BE2C (cell line): ENCODE measurements around the gene PTH1R.

Experiments
- DNase-seq: peaks from one replicate; pipeline ENCODE4 v3.0.0-alpha.2; 2020
- H3K27me3 ChIP-seq: fragments of 250-450 bp; sonication (Bioruptor Pico); 2 replicates; pipeline ENCODE4 v1.5.1; 2020; ENCODE audit warnings: mild to moderate bottlenecking
- H3K36me3 ChIP-seq: fragments of 250-450 bp; sonication (Bioruptor Pico); 2 replicates; pipeline ENCODE4 v1.5.1; 2020; ENCODE audit warnings: mild to moderate bottlenecking
- H3K4me1 ChIP-seq: fragments of 250-450 bp; sonication (Bioruptor Pico); 2 replicates; pipeline ENCODE4 v1.5.1; 2020
- H3K4me3 ChIP-seq: 2 replicates; pipeline ENCODE4 v1.5.1; 2011; ENCODE audit warnings: low read depth, low read length
- H3K9me3 ChIP-seq: fragments of 250-450 bp; sonication (Bioruptor Pico); 2 replicates; pipeline ENCODE4 v1.5.1; 2020
- TF ChIP-seq, protein P1 (sequence below): IDR thresholded peaks from 2 replicates; pipeline ENCODE4 v1.5.1; 2012; ENCODE audit warnings: mild to moderate bottlenecking, low read depth, low read length

Gene PTH1R

DNA sequence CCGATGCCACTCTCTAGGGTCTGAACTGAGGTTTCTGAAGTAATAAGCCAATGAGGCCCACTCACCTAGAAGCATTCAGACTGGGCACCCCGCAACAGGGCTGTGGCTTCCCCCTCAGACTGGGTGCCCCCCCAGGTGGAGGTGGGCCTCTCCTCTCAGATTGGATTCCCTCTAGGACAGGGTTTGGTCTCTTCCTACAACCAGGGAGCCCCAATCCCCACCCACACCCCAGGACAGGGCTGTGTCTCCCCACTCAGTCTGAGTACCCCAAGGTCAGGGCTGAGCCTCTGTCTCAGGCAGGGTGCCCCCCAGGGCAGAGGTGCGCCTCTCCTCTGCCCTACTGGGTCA is 27.7 kb downstream of the PTH1R start:
- no peaks in the 10 kb centered on the region for H3K27me3 ChIP-seq
- no peak overlapping the region for H3K4me3 ChIP-seq
- no peaks in the 10 kb centered on the region for H3K36me3 ChIP-seq
- TF ChIP-seq, protein P1, sequence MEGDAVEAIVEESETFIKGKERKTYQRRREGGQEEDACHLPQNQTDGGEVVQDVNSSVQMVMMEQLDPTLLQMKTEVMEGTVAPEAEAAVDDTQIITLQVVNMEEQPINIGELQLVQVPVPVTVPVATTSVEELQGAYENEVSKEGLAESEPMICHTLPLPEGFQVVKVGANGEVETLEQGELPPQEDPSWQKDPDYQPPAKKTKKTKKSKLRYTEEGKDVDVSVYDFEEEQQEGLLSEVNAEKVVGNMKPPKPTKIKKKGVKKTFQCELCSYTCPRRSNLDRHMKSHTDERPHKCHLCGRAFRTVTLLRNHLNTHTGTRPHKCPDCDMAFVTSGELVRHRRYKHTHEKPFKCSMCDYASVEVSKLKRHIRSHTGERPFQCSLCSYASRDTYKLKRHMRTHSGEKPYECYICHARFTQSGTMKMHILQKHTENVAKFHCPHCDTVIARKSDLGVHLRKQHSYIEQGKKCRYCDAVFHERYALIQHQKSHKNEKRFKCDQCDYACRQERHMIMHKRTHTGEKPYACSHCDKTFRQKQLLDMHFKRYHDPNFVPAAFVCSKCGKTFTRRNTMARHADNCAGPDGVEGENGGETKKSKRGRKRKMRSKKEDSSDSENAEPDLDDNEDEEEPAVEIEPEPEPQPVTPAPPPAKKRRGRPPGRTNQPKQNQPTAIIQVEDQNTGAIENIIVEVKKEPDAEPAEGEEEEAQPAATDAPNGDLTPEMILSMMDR, result no peak
- 0 out of 2 replicates have a peak, but pooled peaks cover 3% of the 10 kb centered on the region for H3K4me1 ChIP-seq
- DNase-seq, result no peak
- H3K9me3 ChIP-seq, result no peaks in the 10 kb centered on the region

- Histone ChIP-seq H3K36me3 (no peaks in the 10 kb centered on the region), H3K4me1 (0 out of 2 replicates have a peak, but pooled peaks cover 3% of the 10 kb centered on the region), H3K27me3 (no peaks in the 10 kb centered on the region), H3K9me3 (no peaks in the 10 kb centered on the region), H3K4me3 (no peak overlapping the region)
- no peak for DNase-seq
- TF ChIP-seq, protein P1, result no peak
Observed at GRCh38 chr3:46905661-46906451, 28.3 kb downstream of the PTH1R start.

DNA sequence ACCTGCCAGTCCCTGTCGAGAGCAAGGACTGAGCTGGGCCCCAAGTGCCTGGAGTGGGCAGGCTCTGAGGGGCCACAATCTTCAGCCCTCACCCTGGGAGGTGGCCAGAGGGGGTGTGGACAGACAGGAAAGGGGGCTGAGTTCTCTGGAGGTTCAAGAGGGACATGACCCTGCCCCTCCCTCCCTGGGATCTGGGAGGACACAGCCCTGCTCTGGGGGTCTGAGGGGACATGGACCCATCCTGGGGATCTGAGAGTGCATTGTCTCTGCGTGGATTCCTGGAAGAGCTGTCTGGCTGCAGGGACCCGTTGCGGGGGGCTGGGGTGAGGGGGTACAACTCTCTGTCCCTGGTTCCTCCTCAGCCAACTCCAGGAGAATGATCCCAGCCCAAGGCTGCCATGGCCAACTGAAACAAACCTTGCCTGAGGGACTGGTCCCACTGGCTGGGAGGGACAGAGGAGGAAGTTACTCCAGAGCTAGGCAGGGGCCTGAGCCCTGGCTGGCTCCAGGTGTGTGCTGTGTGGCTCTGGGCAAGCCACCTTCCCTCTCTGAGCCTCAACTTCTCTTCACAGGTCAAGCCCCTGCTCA is 29.0 kb downstream of the PTH1R start:
- no peak overlapping the region for H3K4me3 ChIP-seq
- TF ChIP-seq, protein P1, result no peak
- DNase-seq, result no peak
- no peaks in the 10 kb centered on the region for H3K36me3 ChIP-seq
- no peaks in the 10 kb centered on the region for H3K9me3 ChIP-seq
- no peaks in the 10 kb centered on the region for H3K27me3 ChIP-seq
- 0 out of 2 replicates have a peak, but pooled peaks cover 3% of the 10 kb centered on the region for H3K4me1 ChIP-seq

- no peaks in the 10 kb centered on the region for H3K36me3 ChIP-seq
- no peaks in the 10 kb centered on the region for H3K9me3 ChIP-seq
- H3K27me3 ChIP-seq, result no peaks in the 10 kb centered on the region
- 0 out of 2 replicates have a peak, but pooled peaks cover 3% of the 10 kb centered on the region for H3K4me1 ChIP-seq
- no peak for DNase-seq
- TF ChIP-seq, protein P1, result no peak
- no peak overlapping the region for H3K4me3 ChIP-seq
Observed at GRCh38 chr3:46907271-46907670, 29.8 kb downstream of the PTH1R start.

DNA sequence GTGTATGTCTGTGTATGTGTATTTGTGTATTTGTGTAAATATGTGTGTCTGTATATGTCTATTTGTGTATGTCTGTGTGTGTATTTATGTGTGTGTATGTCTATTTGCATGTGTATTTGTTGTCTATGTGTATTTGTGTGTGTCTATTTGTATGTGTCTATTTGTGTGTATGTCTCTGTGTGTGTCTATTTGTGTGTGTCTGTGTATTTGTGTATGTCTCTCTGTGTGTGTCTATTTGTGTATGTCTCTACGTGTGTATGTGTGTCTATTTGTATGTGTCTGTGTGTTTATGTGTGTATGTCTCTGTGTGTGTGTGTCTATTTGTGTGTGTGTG is 30.4 kb downstream of the PTH1R start:
- TF ChIP-seq, protein P1, result no peak

More for the DNA sequence above, 30.4 kb downstream of the PTH1R start:
- no peaks in the 10 kb centered on the region for H3K27me3 ChIP-seq
- no peak overlapping the region for H3K4me3 ChIP-seq
- H3K36me3 ChIP-seq, result no peaks in the 10 kb centered on the region
- no peaks in the 10 kb centered on the region for H3K9me3 ChIP-seq
- no peak for DNase-seq
- 0 out of 2 replicates have a peak, but pooled peaks cover 3% of the 10 kb centered on the region for H3K4me1 ChIP-seq
